Fibroblast of pulmonary artery (primary cell): ENCODE results near the gene VSIG8.

Experiments used
- DNase-seq: peaks from one replicate; pipeline ENCODE4 v3.0.0-alpha.2; 2010; ENCODE audit warnings: low read depth
- H3K4me3 ChIP-seq: replicated peaks from 2 replicates; pipeline ENCODE4 v1.5.1; 2011; ENCODE audit warnings: low read depth, mild to moderate bottlenecking, control low read depth, low read length, moderate library complexity
- CTCF ChIP-seq: IDR thresholded peaks from 2 replicates; pipeline ENCODE4 v1.5.1; 2011; ENCODE audit warnings: mild to moderate bottlenecking, control low read depth, low read length, inconsistent platforms; ENCODE audit errors: missing control alignments

The VSIG8 gene

DNA sequence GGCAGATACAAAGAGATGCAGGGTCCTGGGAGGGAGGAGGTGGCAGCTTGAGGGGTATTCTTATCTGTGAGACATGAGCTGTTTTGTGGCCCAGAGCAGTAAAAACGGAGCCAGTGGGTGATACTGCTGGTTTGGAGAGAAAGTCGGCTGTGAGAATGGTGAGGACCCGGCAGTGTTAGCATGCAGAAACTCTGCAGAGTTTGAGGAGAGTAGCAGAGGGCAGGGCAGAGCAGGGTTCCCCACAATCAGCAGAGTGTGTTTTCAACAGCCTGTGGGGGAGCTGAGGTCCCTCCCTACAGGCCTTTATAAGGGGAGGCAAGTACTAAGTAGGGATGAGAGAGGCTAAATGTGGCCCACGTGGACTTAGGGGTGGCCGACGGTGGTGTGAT is 35.4 kb downstream of the VSIG8 start:
- DNase-seq, result no peak
- H3K4me3 ChIP-seq, result no peak overlapping the region
- TF ChIP-seq CTCF, result no peak

- no peak within 1 kb of the TSS for H3K4me3 ChIP-seq
- TF ChIP-seq CTCF, result no peak
- peak; percentile 33 for DNase-seq
These were observed 35.9 kb downstream of the VSIG8 start, which contains the start of gene SLAMF8 for GRCh38 chr1:159826441-159827101. TSS of gene SLAMF8 (plus strand) at chr1:159826873. CDS start at chr1:159826899, 26 bp downstream.

- no peak overlapping the region for H3K4me3 ChIP-seq
- no peak for DNase-seq
- TF ChIP-seq CTCF, result no peak
These were observed 36.9 kb downstream of the VSIG8 start for GRCh38 chr1:159825564-159825963.

DNA sequence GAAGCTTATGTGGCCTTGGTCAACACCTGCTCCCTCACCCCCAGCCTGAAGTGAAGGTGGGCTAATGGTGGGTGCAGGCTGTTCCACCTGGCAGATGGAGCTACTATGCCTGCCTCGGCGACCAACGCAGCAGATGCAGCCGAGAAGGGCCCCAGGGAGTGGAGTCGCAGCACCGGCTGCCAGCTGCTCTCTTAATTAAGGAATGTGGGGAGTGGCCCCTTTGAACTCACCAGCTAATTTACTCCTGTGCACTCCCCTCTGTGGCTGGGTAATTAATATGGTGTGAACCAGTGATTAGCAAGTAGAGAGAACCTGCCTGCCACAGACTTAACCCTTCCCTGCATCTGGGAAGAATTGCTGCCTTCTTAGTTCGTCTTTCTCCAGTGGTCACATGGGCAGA is 39.1 kb downstream of the VSIG8 start:
- TF ChIP-seq CTCF, result no peak
- DNase-seq, result no peak
- no peak overlapping the region for H3K4me3 ChIP-seq

DNA sequence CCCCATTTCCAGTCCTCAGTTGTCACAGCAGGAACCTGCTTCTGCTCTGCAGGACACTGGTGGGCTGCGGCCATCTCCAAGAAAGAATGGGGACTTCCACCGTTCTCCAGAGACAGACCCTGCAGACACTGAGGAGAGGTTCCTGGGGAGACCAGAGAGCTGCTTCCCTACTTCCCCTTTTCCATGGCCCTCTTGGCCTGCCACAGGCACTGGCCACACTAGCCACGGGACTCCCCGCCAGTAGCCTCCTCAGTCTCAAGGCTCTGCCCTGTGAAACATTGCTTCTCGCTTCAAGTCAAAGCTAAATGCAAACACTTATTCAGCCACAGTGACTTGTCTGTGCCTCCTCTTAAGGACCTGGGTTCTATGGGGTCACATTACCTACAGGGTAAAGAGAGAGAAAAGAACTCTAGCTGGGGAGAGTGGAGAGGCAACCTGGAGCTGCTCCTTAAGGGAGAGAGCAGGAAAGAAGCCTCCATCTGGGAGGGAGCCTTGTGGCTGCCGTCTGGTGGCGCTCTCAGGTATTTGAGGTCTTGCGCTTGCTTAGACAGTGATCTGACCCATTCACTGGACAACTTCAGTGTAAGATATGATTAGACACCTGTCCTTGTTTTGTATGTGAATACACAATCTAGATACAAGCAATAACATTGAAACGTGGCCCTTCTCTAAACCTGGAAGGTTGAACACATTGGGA is 41.1 kb downstream of the VSIG8 start:
- no peak for DNase-seq
- no peak for TF ChIP-seq CTCF
- no peak overlapping the region for H3K4me3 ChIP-seq

- H3K4me3 ChIP-seq, result no peak overlapping the region
- DNase-seq, result peak; percentile 6
- TF ChIP-seq CTCF, result no peak
These were observed 45.0 kb downstream of the VSIG8 start for GRCh38 chr1:159817276-159818041.
